ENCODE data around the gene VMAC.

Gene VMAC

DNA sequence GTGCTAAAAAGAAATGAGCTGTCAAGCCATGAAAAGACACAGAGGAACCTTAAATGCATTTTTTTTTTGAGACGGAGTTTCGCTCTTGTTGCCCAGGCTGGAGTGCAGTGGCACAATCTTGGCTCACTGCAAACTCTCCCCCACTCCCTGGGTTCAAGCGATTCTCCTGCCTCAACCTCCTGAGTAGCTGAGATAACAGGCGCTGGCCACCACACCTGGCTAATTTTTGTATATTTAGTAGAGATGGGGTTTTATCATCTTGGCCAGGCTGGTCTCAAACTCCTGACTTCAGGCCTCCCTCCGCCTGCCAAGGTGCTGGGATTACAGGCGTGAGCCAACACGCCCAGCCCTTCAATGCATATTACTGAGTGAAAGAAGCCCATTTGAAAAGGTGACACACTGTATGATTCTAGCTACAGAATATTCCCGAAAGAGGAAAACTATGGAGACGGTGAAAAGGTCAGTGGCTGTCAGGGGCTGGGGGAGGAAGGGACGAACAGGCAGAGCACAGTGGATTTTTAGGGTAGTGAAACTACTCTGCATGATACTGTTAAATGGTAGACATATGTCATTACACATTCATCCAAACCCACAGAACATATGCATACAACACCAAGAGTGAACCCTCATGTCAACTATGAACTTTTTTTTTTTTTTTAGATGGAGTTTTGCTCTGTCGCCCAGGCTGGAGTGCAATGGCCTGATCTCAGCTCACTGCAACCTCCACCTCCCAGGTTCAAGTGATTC, 20.4 kb upstream of the VMAC start:
- peak; percentile 77 for DNase-seq

DNA sequence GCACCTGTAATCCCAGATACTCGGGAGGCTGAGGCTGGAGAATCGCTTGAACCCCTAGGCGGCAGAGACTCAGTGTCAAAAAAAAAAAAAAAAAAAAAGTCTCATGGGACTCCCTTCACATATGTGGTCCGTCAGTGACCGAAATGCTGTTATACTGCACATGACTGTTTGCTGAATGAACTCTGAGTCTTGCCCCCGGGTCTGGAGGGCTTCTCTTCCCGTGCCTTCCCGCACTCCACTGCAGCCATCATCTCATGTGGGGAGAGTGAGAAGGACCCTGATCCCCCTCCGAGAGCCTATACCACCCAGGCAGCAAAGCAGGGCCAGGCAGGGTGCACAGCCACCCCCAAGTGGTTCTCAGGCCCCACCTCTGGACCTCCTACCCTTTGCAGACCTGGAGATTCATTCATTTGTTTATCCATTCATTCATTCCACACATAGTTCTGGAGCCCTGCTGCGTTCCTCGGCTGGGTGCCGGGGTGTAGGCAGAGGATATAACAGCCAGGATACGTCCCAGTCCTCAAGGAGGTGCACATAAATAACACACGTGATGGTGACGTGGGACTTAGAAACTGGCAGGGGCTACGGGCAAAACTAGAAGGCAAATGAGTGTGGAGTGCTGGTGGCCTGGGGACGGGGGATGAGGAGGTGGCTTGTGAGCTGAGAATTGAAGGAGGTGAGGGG, 15.2 kb upstream of the VMAC start:
- no peak for DNase-seq

- no peak for DNase-seq
Measured at GRCh38 chr19:5890099-5890498, 14.6 kb upstream of the VMAC start.

- DNase-seq: peak; percentile 65
Measured at GRCh38 chr19:5891572-5891937, 13.1 kb upstream of the VMAC start.

DNA sequence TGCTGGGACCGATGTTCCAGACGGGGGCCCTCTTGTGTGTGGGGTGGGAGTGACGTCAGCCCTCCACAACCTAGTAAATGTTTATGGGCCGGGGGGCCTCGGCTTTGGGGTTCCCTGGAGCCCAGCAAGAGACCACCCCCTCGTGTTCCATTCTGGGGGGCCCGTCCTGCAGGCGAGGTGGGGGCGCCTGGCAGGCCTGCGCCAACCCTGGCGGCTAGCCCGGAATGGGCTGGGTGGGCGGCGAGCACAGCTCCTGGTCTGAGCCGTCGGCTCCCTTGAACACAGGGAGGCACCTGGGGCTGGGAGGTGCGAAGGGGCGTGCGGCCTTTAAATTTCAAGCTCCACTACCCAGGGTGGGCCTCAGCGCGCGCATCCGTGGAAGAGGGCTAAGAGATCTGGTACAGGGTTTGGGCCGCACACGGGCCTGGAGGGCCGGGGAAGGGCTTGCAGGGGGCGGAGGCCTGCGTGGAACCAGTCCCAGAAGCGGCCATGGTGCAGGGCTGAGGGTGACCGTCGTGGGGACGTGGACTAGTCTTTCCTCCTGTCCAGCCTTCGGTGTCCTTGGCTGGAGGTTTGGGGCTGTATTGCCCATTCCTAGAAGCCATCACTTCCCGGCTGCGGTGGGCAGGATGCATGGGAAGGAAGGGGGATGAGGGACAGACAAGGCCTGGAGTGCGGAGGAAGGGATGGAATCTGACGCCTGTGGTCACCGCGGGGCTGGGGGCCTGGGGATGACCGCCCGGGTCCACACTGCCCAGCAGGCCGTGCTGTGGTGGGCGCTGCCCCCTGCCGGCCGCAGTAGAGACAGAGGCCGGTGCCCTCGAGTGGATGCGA, 12.5 kb upstream of the VMAC start:
- DNase-seq: peak; percentile 67

DNA sequence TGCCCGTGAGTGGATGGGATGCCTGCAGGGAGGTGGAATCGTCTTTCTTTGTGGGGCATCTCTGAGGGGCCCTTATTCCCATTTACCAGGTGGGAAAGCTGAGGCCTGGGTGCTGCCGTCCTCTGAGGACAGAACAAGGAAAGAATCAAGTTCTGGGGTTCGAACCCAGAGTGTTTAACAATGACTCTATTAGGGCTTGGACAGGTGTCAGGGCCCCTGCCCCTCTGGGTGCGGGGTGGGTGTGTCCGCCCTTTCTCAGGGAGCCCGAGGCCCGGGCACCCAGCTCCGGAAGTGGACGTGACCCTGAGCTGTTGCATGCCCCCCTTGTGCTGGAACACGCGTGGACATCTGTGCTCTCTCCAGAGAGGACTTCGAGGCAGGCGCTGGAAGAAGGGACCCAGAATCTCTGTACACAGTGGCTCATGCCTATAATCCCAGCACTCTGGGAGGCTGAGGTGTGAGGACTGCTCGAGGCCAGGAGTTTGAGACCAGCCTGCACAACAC, 11.8 kb upstream of the VMAC start:
- DNase-seq: no peak

DNA sequence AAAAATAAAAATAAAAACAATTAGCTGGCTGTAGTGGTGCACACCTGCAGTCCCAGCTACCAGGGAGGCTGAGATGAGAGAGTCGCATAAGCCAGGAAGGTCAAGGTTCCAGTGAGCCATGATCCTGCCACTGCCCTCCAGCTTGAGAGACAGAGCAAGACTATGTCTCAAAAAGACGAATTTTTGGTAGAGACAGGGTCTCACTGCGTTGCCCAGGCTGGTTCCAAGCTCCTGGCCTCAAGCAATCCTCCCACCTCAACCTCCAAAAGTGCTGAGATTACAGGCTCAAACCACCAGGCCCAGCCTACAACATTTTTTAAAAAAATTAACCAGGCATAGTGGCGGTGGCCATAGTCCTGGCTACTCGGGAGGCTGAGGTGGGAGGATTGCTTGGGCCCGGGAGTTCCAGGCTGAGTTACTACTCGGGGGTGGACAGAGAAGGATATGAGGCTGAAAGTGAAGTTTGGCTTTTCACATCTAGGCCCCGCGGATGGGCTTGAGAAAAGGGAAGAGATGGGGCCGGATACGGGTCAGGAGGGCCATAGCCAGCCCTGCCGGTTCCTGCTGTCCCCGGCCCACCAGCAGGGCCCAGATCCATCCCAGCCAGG, 11.3 kb upstream of the VMAC start:
- DNase-seq: no peak

DNA sequence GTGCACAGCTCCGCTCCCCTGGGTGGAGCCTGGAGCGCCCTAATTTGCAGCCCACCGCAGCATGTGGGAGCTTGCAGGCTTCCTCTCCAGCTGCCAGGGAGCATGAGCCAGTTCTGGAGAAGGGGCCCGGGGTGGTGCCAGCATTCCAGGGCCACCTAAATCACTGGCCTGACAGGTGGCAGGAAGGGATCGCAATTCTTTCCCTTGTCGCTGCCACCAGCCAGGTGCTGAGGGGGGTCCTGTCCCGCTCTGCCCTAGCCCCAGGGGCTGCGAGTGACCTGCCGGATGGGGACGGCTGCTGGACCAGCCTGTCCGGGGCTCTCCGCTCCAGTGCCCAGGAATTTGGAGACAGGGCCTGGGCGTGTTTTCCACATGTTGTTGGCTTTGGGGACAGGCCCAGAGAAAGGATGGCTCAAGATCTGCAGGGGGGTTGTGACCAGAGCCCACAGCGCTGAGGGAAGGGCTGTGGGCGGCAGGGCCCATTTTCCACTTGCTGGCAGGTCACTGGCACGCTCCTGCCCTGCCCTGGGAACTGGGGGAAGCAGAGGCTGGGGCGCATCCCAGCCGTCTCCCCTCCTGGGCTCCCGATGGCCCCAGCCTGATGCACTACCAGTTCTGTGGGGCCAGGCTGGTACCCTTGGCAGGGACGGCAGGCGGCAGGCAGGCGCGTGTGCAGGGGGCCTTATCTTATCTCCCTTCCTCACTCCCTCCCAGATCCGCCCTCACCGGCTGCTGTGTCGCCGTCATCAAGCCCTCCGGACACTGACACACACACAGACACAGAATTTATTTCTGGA, 10.6 kb upstream of the VMAC start:
- DNase-seq: no peak

- DNase-seq: no peak
Measured at GRCh38 chr19:5894704-5895349, 9.8 kb upstream of the VMAC start.

- no peak for DNase-seq
Measured at GRCh38 chr19:5895409-5895808, 9.3 kb upstream of the VMAC start.

DNA sequence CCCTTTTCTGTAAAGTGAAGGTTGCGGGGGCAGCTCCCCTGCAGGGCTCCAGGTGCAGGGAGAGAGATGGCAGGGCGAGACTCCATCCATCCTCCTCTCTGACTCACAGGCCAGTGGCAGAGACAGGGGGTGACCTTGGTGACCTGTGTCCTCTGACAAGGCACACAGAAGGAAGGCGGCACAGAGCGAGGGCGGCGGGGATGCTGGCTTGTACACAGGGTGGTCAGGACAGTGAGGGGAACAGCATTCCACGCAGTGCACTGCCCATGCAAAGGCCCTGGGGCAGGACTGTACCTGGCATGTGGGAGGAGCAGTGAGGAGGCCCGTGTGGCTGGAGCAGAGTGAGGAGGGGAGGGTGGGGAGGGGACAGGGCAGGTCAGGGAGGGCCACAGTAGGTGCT, 8.8 kb upstream of the VMAC start:
- DNase-seq: no peak

DNA sequence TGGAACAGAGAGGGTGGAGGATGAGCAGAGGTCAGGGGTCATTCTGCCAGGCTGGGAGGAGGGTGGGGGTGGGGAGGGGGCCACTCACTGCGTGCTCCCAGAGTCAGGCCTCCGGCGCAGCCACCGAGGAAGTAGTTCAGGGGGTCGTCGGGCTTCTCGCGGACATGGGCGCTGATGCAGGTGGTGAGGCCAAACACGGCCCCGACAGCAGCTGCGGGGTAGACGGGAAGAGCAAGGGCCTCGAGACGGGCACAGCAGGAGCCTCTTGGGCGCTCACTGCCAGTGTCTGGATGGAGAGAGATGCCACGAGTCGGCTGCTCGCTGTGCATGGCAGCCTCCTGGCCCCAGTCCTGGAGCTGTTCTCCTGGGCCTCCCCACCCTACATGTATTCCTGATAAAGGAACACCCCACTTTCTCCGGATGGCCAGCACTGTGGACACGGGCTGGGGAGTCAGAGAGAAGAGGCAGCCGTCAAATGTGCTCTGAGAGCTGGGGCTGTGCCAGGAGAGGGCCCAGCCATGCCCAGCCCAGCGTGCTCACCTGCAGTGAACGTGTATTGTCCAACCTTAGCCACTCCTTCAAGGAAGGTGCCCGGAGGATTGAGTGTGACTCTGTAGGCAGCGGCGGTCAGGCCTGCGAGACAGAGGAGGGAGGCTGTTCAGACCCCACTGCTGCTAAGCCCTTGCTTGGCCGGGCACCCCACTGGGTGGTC, 8.2 kb upstream of the VMAC start:
- DNase-seq: peak; percentile 31

DNA sequence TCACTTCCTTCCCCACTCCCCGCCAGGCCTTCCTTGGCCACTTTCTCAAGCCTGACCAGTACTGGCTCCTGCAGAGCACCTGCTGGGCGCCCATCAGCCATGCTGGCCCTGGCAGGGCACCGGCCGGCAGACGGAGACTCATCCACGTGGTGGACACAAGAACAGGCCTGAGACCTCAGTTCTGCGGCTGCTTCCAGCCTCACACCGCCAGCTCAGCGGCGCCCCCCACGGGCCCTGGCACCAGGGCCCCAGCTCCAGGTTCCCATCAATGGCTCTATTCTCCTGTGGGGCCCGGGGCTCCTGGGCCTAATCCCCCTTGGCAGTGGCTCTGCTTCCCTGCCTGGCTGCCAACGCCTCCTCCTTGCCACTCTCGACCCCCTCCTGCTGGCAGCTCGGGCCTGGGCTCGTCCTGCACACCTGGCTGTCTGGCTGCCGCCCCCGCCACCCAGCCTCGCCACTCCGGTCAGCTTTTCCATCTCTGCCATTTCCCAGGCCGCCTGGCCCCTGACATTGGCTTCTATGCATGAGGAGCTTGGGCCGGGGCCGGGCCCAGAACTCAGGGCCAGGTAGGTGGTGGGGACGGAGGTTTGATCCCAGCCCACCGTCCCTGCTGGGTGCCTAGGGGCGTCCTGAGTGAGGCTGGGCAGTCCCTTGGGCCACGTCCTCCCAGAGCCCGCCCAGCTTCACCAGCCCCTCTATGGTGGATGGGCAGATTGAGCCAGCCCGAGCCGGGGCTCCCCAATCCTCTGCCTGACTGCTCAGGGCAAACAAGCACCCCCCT, 7.3 kb upstream of the VMAC start:
- peak; percentile 76 for DNase-seq

DNA sequence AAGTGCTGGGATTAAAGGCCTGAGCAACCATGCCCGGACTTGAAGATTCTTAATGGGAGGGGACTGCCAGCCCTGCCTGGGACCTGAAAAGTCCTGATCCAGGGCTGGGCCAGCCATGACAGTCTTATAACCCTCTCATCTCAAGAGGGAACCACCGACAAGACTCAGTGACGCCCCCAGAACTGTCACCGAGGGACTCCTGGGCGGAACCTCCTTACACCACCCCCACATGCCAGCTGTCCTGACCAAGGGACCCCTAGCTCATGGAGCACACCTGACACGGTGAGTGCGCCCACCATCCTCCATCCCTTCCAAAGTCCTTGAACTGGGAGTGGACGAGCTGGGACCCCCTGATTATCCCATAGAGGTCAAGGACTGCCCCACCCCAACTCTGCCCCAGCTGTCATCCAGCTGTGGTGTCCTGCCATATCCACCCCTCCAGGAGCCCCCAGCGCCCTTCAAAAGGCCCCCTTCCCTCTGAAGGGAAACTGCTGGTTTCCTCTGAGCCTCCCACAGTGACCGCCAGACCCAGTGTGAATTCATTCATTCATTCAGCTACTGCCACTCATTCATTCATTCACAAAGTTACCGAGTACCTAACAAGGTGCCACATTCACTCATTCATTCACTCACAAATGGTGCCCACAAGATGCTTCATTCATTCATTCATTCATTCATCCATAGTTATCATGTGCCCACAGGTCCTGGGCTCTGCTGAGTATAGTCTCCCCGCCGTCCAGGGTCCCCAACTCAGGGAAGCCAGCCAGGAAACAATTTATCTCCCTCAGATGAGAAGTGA, 4.7 kb upstream of the VMAC start:
- DNase-seq: no peak

GRCh38 chr19:5900976-5901375, 3.7 kb upstream of the VMAC start:
- DNase-seq: no peak

GRCh38 chr19:5903056-5903623, 1.5 kb upstream of the VMAC start:
- peak; percentile 53 for DNase-seq

DNA sequence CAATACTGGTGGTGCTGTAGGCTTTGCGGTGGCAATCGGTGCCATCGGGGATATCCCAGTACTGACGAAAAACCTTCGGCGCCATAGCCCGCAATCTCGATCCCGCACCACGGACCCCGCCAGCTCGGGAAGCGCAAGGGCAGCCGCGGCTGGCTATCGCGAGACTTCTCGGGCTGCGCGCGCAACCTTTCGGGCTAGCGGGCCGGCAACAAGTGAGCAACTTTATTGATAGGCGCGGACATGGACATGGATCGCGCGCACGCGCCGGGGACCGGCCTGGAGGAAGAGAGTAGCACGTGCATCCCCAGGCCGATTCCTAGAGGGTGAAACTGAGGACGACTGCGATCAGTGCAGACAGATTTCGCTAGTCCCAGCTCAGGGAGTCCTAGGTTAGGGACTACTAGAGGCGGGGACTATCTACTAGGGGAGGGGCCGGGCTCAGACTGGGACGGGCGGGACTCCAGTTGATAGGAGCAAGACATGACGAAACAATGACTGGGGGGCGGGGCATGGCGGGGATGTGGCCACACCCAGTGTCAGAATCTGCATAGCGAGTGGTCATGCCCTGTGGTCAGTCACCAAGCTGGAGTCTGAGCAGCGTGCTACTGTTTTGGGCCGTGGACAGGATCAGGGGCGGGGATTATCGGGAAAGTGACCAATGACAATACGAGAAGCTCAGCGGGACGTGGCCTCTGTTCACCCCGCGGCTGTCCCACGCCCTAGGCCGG, 884 bp upstream of the VMAC start, which contains the start of gene NDUFA11:
NDUFA11 (minus strand) TSS at position 167 of the 728 bp plus-strand sequence; CDS start at position 85, 82 bp downstream.
- peak; percentile 100 for DNase-seq

GRCh38 chr19:5905114-5905778, 574 bp downstream of the VMAC start:
- no peak for DNase-seq

Data from NCI-H69 (cell line).